GM12873 (cell line): Measurements from ENCODE around the gene A2M.

Source experiments
- TF ChIP-seq, protein P1 (sequence below): IDR thresholded peaks from 2 replicates; pipeline ENCODE4 v1.5.1; 2012; ENCODE audit warnings: low read depth, mild to moderate bottlenecking, moderate library complexity, low read length, control low read depth; ENCODE audit not compliant: insufficient read depth; ENCODE audit errors: missing control alignments

A2M gene

DNA sequence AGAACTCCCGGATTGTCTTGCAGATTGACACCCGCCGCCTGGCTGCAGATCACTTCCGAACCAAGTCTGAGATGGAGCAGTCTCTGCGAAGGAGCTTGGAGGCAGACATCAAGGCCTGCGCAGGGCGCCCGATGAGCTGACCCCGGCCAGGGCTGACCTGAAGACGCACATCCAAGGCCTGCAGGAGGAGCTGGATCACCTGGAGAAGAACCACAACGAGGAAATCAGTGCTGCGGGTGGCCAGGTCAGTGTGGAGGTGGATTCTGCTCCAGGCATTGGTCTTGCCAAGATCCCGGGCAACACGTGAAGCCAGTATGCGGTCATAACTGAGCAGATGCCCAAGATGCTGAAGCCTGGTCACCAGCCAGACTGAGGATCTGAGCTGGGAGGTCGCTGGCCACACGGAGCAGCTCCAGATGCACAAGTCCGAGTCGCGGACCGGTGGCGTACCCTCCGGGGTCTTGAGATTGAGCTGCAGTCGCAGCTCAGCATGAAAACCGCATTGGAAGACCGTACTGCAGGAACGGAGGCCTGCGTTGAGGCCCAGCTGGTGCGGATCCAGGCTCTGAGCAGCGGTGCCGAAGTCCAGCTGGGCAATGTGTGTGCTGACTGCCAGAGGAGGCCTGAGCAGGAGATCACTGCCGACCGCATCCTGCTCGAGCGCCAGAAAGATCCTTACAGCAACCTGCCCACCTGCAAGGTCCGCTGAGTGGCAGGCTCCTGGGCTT, 12.4 kb upstream of the A2M start:
- TF ChIP-seq, protein P1, sequence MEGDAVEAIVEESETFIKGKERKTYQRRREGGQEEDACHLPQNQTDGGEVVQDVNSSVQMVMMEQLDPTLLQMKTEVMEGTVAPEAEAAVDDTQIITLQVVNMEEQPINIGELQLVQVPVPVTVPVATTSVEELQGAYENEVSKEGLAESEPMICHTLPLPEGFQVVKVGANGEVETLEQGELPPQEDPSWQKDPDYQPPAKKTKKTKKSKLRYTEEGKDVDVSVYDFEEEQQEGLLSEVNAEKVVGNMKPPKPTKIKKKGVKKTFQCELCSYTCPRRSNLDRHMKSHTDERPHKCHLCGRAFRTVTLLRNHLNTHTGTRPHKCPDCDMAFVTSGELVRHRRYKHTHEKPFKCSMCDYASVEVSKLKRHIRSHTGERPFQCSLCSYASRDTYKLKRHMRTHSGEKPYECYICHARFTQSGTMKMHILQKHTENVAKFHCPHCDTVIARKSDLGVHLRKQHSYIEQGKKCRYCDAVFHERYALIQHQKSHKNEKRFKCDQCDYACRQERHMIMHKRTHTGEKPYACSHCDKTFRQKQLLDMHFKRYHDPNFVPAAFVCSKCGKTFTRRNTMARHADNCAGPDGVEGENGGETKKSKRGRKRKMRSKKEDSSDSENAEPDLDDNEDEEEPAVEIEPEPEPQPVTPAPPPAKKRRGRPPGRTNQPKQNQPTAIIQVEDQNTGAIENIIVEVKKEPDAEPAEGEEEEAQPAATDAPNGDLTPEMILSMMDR = no peak

DNA sequence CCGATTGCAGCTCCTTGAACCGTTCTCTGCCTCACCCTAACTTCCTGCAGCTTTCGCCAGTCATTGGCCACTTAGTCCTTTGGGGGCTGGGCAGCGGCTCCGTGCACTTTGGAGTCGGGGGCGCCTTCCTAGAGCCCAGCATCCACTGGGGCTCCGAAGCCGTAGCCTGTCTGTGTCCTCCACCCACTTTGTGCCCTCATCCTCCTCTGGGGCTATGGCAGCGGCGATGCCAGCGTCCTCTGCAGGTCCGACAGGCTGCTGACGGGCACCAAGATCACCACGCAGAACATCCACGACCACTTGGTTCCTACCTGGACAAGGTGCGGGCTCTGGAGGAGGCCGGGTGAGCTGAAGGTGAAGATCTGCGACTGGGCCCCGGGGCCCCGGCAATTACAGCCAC, 11.8 kb upstream of the A2M start:
- TF ChIP-seq, protein P1 = no peak

DNA sequence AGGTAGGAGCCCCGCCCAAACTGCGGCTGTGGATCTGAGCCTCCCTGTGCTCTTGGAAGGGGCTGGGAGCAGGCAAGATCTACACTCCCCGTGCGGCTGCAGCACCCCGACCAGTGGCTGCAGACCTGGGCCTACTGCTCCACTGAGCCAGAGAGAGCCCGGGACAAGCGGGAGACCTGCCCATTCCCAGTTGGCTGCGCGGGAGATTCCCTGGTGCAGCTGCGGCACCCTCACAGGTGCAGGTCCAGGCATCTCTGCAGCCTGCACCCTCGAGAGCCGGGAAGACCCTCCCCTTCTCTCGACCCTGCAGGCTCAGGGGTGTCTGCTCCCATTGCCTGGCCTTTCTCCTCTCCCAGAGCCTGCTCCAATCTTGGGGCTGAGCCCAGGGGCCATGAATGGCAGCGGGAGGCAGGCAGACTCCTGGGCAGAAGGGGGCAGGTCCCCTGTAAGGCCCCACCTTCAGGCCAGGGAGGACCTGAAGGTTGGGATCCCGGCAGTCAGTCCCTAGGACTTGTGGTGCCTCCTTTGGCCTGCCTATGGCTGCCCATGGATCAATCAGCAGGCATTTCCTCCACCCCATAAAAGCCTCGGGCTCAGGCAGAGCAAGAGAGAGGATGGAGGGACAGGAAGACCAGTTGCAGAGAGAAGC, 8.8 kb upstream of the A2M start:
- TF ChIP-seq, protein P1 = no peak

DNA sequence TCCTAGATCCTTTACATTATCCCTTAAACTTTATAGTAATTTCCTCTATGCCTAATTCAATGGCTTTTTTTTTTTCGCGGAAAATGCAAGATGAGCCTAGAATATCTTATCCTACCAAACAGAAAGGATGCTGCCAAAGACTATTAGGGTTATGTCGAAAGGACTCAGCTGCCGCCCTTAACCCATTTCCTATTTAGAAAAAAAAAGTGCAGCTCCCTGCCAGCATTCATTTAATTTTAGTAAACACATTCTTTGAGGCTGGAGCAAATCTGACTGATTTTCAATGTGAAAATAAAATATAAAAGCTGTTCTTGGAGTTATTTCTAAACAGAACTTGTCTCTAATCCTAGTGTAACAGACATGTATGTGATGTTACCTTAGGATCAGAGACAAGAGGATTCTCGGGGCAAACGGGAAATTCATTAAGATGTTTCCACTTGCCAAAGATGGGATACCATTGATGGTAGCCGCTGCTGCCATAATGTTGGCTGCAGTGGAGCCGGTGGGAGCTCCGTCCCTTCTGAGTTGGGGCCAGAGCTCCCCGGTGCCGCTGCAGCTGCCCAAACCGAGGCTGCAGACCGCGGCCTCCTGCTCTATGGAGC, 8.2 kb upstream of the A2M start:
- TF ChIP-seq, protein P1 = no peak

DNA sequence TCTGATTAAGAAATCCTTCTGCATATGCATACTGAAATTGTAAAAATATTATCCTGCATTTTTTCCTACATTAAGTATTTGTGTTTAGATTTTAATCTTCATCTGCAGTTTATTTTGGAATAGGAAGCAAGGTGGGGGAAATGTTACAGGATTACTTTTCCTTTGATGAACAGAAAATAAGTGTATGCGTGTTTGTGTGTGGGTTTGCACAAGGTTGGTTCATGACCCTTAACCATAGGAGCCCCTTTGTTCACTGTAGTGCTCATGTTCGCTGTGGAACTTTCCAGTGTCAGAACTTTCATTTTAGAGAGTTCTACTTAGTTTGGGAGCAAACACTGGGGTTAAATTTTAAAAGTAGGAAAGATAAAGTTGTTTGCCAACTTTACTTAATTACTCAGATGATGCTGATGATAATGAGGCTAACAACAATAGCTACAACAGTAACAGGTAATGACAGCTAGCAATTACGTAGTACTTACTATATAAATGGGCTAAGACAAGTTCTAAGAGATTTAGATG, 6.4 kb upstream of the A2M start:
- TF ChIP-seq, protein P1 = no peak

DNA sequence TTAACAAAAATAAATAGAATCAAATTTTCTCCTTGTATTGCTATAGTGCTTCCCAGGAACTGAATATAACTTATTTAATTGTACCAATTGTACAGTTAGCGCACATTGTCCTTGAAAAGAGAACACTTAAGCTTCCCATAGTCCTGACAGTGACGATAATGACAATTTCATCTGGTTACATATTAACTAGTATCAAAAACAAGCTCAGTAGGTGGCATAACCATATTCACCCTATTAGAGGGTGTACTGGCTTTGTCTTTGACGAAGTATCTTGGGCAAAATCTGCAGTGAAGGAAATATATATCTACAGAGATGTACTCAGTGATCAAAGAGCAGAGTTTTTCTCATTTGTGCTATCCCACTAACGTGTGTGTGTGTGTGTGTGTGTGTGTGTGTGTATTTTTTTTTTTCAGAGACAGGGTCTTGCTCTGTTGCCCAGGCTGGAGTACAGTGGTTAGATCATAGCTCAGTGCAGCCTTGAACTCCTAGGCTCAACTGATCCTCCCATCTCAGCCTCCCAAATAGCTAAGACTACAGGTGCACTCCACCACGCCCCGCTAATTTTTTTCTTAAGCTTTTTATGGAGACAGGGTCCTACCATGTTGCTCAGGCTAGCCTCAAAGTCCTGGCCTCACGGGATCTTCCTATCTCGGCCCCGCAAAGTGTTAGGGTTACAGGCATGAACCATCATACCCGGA, 4.9 kb upstream of the A2M start:
- TF ChIP-seq, protein P1 = no peak

- TF ChIP-seq, protein P1 = no peak
These were observed 2.4 kb upstream of the A2M start for GRCh38 chr12:9118158-9118557.
